ENCODE measurements around the gene EMILIN2.

Gene EMILIN2

GRCh38 chr18:2918761-2919550 lies 72.2 kb downstream of the EMILIN2 start:
- DNase-seq = no peak

DNA sequence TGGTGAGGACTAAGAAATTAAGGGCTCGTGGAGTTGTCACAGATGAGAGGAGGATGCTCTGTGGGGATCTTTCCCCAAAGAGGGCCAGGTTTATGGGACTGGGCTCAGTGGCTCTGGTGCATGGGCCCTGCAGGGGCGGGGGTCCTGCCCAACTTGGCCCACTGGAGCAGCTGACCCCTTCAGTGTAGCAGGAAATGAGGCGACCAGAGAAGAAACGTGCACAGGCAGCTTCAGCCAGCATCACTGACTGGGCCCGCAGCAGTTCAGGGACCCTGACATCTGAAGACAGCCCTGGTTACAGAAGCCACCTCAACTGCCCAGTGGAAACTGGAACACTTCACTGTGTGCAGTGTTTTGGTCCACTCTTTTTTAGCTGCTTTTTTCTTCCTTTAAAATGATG lies 72.8 kb downstream of the EMILIN2 start:
- DNase-seq = no peak

- DNase-seq = no peak
These were observed 73.2 kb downstream of the EMILIN2 start for GRCh38 chr18:2920027-2920426.

DNA sequence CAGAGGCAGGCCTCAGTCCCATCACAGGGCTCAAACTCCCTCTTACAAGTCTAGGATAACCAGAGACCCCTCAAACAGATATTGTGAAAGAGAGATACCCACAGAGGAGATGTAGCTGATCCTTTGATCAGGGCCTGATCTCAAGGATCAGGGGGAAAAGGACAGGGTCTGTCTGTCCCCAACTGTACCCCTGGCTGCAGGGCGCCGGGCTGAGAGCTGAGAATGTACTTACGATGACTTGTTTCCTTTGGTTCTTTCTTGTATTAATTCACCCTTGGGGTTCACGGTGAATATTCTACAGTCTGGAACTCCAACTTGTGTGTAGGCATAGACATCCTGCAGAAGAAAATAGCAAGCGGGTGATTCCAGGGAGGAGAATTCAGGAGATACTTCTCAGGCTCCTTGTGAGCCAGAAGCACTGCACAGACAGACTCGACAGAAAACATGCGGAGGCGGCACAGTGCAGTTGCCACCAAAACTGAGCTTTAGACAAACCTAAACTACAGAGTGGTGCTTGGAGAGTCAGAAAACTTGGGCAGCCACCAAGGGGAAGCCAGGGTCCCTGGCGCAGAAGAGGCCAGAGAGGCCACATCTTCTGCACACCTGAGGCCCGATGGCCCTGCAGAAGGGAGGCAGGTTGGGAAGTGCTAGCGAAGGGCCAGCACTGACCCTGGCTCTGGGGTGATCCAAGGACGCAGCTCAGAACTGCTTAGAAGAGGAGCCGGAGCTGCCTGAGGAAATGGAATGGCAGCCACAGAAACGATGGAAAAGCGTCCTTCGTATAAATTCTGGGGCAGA lies 73.9 kb downstream of the EMILIN2 start:
- DNase-seq = no peak

DNA sequence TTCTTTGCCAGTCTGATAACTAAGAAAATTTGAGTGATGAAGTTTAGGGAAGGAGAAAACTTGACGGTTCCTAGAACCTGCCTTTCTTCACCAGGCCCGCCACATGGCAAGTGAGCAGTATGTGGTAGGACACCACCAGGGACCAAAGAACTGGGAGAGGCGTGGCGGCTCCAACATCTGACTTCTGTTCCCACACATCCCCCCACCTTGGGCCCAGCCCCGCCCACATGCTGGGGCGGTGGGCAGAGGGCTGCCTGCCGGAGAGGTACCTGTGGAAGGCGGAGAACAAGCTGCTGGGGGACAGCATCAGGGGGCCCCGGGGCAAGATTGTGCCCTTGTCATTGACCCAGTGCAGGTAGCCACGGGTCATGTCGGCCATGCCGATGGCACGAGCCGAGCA lies 75.0 kb downstream of the EMILIN2 start:
- DNase-seq = no peak

DNA sequence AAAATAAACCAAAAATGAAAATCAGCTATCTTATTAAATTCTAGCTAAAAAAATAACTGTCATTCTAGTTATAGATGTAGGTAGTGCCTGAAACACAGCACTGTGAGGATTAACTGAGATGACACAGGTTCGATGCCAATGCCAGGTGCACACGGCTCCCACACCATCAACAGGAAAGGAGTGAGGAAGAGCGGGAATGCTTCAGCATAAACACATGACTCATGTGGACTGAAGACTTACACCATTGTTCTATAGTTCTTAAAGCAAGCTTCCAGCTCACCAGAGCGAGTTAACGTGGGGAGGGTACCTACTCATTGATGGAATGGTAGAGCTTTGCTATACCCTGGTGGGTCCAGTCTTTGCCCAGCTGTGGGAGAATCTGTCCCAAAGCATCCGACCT lies 76.7 kb downstream of the EMILIN2 start:
- no peak for DNase-seq

DNA sequence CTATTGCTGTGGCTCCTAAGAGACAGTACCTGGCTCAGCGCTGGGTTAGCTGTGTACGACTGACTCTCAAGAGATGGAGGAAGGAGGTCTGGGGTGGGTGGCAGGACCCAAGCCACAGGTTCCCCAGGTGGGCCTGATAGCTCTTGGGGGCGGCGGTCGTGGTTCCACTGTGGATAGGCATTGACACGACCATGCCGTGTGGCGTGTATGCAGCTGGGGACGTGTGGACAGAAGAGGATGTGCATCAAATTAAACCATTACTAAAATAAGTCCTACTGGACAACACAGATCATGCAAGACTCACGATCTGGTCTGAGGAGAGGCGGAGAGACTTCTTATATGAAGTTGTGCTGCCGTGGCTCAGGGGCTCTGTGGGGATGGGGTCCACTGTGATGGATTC lies 78.1 kb downstream of the EMILIN2 start:
- no peak for DNase-seq

DNA sequence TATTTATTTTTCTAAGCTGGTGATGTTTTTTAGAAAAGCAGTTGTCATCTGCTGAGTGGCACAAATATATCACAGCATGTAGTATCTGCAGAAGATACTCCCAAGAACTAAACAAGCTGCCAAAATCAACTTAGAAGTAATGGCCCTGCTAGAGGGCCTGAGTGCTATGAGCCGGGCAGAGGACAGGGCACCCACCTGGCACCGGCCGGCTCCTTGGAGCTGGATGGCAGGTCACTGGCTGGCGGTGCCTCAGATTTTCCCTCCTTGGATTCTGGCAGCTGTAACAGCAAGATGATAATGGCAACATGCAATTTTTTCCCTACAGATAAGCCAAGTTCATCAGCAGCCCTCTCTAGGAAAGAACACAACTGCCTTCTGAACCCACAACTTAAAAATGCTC lies 79.7 kb downstream of the EMILIN2 start:
- DNase-seq = no peak

DNA sequence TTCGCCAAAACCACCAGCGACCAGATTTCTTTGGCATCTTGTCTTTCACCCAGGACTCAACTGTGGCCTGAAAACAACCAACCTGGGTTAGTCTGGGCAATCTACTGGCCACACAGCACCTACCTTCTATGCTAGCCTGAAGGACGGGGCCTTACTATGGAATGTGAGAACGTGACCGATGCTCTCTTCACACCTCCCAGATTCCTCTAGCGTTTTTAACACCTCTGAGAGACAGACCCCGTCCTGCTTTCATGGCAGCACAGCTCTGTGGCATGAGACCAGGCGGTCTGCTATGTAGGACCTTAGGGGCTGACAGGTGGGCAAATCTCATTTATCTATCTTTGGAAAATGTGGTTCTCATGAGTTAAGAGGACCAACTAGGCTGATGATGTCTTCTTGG lies 80.9 kb downstream of the EMILIN2 start:
- DNase-seq = no peak

- peak in 1 of 2 experiments; percentile 26 for DNase-seq
These were observed 85.7 kb downstream of the EMILIN2 start for GRCh38 chr18:2932247-2933181.

GRCh38 chr18:2933995-2934394 lies 87.2 kb downstream of the EMILIN2 start:
- no peak for DNase-seq

- DNase-seq = no peak
These were observed 88.8 kb downstream of the EMILIN2 start for GRCh38 chr18:2935438-2936192.

GRCh38 chr18:2939317-2939716 lies 92.5 kb downstream of the EMILIN2 start:
- no peak for DNase-seq

DNA sequence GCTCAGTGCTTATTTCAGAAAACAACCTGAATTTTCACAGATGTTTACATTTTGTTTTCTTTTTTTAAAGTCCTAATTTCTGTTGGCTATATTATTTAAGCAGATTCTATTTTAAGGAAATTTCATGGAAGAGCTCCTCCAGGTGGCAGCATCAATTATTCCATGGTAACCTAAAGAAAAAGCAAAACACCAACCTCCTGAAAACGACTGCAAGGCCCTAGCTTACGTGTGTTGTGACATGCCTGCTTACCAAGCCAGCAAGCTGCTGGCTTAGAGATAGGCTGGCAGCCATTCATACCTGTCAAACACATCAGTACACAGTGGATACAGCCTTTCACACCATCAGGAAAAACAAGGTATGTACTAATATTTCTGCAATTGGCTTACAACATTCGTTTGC lies 101.2 kb downstream of the EMILIN2 start:
- DNase-seq = no peak

- no peak for DNase-seq
These were observed 105.8 kb downstream of the EMILIN2 start for GRCh38 chr18:2952605-2953004.

DNA sequence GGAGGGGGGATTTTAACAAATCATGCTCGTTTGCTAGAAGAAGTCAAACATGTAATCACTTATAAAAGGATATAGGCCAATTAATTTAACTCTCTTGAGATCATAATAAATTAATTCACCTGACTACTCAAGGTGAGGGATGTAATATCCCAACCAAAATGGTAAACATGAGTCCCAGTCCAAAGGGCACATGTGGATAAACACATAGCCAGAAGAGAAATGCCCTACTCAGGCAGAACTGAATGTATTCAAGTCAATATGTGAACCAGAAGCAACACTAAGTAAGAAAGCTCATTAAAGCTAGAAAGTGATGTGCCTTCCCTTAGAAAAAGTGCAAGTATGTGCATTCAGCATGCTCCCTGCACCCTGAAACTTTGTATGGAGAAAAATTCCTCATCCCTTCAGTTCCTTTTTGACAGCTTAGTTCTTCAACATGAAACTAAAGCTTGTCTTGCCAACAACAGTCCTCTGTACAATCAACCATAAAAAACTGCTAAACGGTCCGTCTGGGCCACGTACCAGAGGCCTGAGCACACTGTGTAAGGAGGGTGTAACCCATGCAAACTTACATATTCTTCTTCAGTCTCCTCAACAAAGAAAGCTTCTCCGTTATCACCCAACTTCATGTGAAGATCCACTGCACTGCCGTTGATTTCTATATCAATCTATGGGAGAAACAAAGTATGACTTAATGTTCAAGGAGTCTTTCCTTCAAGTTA lies 107.3 kb downstream of the EMILIN2 start:
- DNase-seq = no peak

DNA sequence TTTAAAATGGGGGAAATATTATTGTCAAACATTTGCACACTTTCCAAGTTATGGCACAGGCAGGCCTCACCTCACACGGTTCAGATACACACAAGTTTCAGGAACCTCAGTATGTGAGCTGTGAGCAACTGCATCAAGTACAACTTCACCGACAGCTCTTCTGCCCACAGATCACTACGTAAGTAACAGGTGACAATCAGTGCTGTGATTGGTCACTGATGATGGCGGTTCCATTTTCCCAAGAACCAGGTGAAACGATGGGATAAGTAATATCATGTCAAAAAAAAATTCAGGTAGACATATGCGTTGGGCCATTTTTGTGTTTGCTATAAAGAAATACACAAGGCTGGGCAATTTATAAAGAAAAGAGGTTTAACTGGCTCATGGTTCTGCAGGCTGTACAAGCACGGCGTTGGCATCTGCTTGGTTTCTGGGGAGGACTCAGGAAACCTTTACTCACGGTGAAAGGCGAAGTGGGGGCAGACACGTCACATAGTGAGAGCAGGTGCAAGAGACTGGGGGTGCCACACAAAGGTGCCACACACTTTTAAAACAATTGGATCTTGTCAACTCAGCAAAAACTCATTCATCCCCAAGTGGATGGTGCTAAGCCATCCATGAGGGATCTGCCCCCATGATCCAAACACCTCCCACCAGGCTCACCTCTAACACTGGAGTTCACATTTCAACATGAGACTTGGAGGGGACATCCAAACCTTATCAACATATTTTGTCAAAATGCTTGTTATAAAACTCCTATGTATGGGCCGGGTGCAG lies 108.3 kb downstream of the EMILIN2 start:
- DNase-seq = no peak

GRCh38 chr18:2956056-2956455 lies 109.2 kb downstream of the EMILIN2 start:
- no peak for DNase-seq

GRCh38 chr18:2958819-2959298 lies 112.1 kb downstream of the EMILIN2 start:
- DNase-seq = no peak

GRCh38 chr18:2959341-2959740 lies 112.5 kb downstream of the EMILIN2 start:
- no peak for DNase-seq
